Activated T-cell treated with anti-CD3 and anti-CD28 coated beads for 48 hours (primary cell): Measurements from ENCODE around the gene BICDL1.

Source experiments
- DNase-seq: peaks from one replicate; pipeline ENCODE4 v3.0.0-alpha.2; 2020; ENCODE audit warnings: low read depth

Gene BICDL1

DNA sequence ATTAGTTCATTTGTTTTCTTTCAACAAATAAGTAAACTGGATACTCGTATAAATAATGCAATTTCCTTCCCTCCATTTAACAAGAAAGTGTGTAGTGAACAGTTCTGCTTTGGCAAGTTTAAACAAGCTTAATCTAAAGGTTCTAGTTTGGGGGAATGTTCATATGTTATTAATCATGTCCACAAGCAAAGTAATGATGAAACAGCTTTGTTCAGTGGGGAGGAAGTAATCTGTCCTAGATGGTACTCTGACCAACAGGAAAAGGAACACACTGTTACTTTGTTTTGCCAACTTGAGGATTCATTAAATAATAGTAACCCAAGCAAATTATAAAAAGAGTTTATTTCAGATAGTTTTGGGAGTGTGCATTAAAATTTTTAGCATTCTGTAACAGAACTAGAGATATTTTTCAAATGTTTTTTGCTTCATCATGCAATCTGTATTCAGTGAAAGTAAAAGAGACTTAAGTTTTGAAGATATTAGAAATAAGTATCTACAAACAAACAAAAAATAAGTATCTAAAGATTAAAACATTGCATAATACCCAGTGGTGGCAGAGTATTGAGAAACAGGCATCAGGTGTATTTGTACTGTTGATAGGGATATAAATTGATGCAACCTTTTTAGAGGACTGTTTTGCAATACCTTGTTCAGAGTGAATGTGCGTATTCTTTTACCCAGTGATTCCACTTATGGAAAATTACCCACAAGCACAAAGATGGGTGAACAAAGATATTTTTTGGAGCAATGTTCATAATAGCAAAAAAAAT, 66.4 kb downstream of the BICDL1 start:
- no peak for DNase-seq

DNA sequence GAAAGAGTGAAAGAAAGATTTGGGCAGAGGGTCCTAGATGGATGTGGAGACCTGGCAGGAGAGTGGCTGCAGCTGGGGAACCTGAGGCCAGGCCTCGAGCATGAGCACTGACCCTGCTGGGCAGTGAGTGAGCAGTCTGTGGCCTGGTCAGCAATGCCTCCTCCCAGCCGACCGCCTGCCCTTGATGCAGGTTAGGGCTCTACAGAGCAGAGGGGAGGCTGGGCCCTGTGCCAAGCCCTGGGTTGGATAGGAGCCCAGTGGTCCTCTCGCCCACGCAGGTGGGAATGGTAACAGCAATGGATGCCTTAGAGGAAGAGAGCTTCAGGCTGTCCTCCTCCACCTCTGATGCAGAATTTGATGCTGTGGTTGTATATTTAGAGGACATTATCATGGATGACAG, 67.7 kb downstream of the BICDL1 start:
- no peak for DNase-seq

DNA sequence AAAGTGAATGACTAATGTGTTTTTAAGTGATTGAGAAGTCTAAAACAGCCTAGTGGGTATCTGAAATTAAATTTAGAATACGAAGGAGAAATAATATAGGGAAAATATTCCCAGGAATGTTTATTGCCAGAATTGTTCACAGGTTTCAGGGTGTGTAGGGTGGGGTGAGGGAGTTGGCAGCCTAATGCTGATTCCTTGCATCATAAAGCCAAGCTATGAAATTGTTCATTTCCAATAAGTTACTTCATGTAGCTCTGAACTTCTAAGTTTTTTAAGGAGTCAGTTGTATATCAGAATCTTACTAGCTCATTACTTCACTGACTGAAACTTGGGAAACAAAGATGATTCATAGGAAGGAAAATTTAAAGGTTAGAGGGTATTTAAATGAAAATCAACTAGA, 71.2 kb downstream of the BICDL1 start:
- DNase-seq = no peak

DNA sequence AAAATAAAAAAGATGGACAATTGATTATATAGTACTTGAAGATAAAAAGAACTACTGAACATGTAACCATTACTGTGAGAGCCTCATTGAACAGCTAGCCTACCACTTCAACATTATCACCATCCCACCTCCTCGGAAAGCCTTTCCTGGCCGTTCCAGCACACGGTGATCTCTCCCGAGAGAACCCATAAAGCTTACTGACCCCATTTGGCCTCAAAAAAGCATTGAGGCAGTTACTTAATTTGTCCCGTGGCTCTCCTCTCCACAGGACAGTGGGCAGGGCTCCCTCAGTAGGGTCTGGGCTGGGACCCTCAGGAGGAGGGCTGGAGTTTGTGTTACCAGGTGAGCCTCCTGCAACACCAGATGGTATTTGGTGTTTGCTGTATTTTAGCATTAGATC, 71.7 kb downstream of the BICDL1 start:
- no peak for DNase-seq

DNA sequence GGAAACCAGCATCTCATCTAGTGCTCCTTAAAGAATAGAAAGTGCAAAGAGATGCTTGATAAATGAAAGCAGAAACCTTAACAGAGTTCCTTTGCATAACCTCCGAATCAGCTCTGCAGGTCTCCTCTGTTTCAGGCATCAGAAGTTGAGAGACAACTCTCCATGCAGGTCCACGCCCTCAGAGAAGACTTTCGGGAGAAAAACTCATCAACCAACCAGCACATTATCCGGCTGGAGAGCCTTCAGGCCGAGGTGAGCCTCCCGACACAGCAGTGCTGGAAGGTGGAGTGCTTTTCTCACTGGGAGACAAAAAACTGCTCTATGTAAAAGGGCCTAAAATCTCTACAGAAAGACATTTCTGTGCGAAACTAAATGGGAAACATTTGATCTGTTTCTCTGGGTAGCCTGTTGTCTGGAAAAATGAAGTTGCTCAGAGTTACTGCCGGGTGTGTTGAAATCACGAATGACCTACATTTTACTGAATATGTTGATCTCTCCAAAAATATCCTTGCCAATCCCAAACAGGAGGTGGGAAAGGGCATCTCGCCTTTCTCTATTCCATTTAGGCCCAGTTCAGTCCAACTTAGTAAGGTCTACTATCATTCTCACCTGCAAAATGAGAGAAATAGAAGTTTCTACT, 72.7 kb downstream of the BICDL1 start:
- no peak for DNase-seq

DNA sequence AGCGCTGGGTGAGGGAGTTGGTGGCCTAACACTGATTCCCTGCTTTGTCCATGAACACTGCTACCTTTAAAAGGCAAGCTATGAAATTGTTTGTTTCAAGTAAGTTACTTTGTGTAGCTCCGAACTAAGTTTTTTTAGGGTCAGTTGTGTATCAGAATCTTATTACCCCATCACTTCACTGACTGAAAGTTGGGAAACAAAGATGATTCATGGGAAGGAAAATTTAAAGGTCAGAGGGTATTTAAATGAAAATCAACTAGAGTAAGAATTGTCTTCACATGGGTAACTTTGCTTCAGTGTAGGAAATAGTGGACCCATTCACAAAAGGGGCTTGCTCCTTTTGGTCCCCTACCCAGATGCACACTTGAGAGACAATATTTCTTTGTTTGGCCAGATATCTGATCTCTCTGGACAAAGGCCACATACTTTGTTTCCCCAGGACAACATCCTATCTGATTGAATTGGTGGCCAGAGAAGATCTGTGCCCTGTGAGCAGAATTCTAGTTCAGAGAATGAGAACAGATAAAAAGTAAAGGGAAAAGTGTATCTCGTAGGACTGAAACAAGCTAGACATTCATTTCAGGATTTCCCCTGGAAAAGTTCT, 74.0 kb downstream of the BICDL1 start:
- DNase-seq = no peak

DNA sequence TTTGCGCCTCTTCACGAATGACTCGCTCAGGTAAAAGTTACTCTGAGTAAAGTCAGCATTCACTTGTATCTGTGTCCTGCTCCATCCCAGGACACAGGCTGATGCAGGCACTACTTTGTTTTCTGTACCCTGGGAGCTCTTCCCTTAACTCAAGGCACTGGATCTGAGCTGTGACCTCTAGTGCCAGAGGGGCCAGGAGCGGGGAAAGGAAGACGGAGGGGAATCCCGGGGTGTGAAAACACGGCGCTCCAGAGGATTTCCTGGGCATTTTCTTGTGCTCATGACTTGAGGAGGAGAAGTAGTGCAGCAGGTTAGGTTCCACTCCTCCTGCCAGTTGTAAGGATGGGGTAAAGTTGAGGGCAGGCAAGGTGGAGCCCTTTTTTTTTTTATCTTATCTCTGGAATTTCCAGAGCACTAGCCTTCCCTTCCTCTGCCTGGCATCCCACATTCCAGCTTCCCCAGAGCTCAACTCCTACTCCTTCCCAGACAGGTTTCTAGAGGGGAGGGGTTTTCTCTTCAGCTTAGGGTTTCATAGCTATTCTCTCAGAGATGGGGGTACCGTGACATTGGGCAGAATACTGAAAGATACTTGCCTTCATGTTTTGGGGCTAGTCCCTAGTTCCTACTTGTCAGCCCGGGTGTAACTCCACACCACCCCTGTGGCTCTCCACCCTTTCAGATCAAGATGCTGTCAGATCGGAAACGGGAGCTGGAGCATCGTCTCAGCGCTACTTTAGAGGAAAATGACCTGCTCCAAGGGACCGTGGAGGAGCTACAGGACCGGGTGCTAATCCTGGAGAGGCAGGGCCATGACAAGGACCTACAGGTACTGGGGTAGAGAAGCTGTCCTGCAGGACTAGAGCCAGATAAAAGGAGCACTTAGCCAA, 75.3 kb downstream of the BICDL1 start:
- DNase-seq = no peak

DNA sequence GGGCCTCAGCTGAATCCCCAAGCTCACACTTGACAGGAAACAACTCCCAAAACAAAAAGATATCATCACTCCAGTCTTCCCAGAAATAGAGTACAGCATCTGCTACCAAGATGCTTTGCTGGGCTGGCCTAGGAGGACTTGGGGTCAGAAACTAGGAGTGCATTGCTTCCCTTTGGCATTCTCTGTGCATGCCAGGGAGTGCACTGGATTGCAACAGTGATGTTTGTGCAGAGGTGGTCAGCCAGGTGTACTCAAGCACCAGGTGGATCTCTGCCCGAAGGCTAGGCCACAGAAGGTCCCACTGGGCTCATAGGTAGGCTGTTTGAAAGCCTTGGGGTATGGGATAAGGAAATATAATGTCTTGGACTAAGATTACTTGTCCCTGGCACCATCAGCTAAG, 76.4 kb downstream of the BICDL1 start:
- DNase-seq = no peak

DNA sequence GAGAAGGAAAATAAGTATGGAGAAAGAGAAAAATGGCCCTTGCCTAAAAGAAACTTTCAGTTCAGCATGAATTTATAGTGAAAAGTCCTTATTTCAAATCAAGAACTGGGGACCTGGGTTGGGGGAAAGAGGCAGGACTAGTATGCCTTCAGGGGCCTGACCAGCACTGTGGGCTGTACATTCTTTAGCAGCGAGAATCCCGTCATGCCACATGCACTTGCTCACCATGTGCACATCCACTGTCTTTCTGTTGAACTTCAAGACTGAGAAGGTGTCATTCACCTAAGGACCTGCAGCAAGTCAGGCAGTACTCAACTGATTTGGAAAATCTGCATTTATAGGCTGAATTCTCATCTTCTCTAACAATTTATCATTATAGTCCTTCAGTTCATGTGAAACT, 77.3 kb downstream of the BICDL1 start:
- no peak for DNase-seq

DNA sequence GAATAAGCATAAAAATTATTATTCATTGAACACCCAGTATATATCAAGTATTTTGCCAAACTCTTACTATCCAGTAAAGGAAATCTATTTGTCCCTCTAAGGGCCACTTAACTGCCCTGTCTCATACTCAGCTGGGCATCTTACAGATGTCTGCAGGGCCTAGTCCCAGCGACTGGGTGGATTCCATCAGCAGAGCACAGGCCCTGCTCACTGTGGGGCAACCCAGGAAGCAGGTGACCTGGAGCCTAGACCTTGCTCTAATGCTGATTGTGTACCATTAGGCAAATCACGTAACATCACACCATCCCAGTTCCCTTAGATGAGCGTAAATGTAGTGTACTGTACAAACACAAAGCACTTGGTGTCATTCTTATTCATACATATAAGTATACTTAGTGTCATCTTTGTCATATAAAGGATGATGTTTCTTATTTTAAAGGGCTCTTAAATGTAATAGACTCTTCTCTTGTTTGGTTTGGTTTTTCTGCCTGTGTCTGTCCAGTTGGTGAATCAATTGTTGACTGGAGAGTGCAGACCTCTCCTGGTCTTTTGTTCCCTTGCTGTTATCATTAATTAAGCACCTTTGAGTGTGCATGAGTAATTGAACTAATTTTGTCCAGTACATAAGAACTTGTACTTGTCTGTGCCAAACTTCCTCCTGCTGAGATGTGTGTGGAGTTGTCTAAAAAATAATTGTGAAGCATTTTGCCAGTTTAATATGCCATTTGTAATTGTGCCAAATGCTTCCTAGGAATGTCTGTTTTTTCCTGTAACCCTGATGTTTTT, 78.2 kb downstream of the BICDL1 start:
- DNase-seq = no peak

DNA sequence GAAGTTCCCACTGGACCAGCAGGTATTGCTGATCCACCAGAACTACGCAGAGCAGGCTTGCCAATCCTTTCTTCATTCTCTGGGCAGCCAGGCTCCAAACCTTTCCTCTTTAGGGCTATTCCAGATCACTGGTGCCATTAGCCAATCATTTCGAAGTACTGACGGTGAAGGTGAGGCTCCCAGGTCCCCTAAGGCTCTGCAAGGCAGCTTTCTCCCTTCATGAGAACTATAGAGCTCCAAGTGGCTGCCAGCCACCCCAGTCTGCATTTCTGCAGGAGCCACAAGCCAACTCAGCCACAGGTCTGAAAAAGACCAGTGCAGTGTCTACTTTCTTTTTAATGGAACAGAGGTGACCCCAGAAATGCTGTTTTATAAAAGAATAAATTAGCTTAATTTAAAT, 78.9 kb downstream of the BICDL1 start:
- no peak for DNase-seq

DNA sequence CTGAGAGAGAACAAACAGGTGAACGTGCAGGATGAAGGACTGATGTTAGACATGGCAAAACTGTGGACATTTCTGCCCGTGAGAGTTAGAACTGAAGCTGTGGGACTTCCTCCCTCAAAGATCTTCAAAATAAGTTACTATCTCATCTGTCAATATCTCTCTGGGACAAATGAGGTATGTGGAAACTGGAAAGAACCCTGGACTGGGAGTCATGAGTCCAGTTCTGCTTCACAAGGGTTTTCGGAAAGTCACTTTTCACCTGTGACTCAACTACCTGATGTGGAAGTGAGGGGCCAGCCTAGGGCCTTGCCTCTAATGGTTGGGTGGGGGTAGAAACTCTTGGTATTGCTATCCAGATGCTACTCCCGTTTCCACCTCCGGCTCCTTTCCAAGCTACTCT, 80.2 kb downstream of the BICDL1 start:
- no peak for DNase-seq

DNA sequence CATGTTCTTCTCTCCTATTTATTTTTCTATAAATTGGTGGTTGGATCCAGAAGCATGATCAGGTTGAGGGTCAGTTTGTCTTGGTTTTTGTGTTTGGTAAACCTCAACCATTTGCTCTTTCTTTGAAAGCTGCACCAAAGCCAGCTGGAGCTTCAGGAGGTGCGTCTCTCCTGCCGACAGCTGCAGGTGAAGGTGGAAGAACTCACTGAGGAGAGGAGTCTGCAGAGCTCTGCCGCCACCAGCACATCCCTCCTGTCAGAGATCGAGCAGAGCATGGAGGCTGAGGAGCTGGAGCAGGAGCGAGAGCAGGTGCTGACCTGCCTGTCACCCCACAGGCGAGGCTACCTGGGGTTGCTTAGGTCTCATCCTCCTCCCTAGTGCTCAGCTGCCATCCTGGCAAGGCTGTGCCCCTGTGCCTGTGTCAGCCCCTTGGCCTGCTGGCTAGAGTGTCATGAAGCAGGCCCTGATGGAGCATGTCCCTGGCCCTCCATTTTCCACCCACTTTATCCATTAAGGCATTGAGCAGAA, 82.5 kb downstream of the BICDL1 start:
- DNase-seq = no peak

DNA sequence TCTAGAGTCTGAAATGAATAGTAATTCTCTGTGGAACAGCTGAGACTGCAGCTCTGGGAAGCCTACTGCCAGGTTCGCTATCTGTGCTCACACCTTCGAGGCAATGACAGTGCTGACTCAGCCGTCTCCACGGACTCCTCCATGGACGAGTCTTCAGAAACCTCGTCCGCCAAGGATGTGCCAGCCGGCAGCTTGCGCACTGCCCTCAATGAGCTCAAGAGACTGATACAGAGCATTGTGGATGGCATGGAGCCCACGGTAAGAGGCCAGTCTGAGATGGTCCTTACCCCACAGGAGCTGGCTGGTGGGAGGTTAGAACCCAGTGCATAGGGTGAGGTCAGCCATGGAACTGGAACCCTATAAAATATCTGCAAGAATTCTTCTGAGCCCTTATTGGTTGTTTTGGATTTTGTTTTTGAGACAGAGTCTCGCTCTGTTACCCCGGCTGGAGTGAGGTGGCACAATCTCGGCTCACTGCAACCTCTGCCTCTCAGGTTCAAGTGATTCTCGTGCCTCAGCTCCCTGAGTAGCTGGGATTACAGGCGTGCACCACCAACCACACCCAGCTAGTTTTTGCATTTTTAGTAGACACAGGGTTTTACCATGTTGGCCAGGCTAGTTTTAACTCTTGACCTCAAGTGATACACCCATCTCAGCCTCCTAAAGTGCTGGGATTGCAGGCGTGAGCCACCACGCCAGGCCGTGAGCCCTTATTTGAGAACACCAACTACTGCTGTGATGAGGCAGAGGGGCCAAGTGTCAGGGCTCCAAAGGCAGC, 83.6 kb downstream of the BICDL1 start:
- DNase-seq = no peak

DNA sequence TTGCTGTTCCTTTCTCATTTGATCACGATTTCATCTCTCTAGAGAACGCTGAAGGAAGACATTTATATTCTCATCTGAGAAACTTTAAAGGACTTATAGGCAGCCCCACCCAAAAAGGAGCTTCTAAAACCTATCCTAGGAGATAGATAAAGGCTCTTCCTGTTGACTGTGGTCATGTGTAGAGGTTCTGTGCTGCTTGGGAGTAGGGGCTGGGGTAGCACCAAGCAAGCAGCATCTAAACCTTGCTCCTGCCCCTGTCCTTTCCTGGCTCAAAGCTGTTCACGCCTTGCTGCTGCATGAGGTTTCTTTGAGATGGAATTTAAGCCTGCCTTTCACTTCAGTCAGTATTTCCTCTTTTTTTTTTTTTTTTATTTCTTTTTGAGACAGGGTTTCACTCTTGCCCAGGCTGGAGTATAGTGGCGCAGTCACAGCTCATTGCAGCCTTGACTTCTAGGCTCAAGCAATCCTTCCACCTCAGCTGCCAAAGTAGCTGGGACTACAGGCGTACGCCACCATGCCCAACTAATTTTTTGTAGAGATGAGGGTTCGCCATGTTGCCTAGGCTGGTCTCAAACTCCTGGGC, 86.1 kb downstream of the BICDL1 start:
- DNase-seq = no peak

DNA sequence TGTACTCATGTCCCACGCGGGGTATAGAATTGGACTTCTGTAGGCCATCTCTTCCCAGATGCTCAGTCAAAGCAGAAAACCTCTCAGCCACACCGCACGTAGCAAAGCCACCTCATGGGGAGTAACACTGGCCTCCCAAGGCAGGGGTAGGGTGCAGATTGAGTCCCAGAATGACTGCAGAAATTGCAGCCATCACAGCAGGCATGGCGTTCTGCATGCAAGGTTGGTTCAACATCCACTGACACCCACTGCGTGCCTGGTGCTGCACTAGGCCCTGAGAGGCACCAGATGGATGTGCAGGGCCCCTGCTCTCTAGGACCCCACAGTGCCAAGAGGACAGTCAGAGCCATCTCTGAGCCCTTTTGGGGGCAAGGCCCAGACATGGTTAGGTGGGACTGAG, 87.6 kb downstream of the BICDL1 start:
- no peak for DNase-seq

DNA sequence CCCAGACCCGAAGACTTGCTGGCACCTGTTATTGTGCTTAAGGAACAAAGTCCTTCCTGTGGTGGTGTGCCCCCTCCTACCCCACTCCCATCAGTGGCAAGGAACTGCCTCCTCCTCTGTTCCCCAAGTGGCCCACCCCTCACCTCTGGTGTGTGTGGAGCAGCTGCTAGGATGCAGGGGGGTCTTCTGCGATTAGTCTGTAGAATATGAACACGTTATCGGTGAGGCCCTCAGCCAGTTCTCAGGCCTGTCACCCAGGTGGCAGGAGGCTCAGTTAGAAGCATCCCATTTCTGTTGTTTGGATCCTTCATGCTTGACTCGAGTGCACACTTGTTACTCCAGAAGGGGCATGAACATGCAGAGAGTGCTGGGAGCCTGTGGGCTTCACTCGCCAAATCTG, 88.2 kb downstream of the BICDL1 start:
- DNase-seq = no peak

DNA sequence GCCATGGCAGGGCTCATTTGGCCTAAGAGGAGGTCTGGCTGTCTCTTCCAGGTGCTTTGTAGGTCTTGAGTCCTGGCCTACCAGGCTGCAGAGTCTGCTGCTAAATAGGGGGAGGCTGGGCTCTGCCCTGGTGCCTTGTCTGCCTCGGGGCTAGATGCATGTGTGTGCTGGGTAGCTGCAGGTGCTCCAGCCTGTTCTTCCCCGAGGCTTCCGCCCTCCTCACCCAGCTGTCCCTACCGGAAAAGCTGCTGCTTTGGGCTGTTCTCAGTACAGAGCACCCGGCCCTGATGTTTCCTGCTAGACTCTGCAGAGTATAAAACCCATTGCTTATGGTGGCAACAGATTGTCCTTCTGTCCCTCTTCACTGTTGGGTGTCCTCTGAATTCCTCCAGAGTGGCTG, 89.8 kb downstream of the BICDL1 start:
- DNase-seq = no peak

DNA sequence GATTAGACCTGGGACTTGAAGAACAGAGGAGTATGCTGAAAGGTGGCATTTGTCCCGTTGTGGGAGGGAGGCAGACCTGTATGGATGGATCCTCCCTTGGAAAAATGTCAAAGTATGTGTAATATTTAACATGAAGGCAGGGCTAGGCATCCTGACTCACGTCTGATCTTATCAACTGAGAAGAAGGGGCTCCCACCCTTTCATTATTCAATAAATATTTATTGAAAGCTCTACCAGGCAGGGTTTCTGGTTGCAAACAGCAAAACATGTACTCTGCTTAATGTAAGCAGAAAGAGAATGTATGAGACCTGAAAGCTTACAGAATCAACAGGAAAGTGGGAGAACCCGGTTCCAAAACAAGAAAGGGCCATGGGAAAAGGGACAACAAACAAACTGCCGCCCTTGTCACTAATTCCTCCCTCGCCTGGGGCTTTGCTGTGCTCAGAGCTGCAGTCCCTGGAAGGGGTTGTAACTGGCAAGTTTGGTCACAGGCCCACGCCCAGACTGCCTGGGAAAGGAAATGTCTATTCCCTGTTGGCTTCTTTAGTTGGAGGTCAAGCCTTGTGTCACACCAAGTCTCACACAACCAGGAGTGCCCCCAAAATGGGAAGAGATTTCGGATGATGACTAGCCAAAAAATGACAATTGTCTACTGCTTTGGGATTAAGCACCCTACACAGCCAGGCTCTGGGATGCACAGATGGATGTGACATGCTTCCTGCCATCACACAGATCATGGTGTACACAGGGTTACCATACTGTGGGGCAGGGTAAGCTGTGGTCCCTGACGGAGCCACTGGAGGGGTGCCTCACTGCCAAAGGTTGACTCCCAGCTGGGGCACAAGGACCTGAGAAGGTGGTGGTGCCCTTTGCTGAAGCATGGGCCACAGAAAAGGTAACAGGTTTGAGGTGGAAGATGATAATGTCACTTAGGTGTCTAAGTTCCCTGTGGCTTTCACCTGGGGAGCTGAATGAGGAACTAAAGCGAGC, 90.7 kb downstream of the BICDL1 start:
- no peak for DNase-seq
